SK-N-SH (cell line): Measurements from ENCODE around the gene LRCOL1. TPM values are rescaled to one million over a fixed set of nuclear protein-coding genes. Genes with fewer than 3 reads are reported as not detected.

Experiments used
- CTCF ChIA-PET: fragments of 300-600, 350-600 bp; formaldehyde crosslinking; extraction: SDS; loops from one replicate; lab custom pipeline; 2021; lab: Yijun Ruan, JAX
- POLR2A ChIA-PET: fragments of 350-600 bp; sonication (Branson Sonifier 250); formaldehyde crosslinking; extraction: SDS; loops from one replicate; lab custom pipeline; 2020; ENCODE audit warnings: antibody characterized with exemption, inconsistent platforms; lab: Yijun Ruan, JAX
- DNase-seq: peaks from one replicate; pipeline ENCODE4 v3.0.0; 2012
- H2AFZ ChIP-seq: fragments of 200-600 bp; sonication (generic); 2 replicates; pipeline ENCODE4 v1.8.1; 2016; ENCODE audit warnings: antibody characterized with exemption, mild to moderate bottlenecking, low read depth
- H3F3A ChIP-seq: fragments of 200-600 bp; sonication (generic); replicated peaks from 2 replicates; pipeline ENCODE3; 2016; ENCODE audit warnings: antibody characterized with exemption, mild to moderate bottlenecking; ENCODE audit not compliant: insufficient read depth
- H3K27ac ChIP-seq, 2 experiments: fragments of 200-500 bp in 1 of 2; fragments of 200-600 bp in 1 of 2; sonication (Bioruptor generic) in 1 of 2; sonication (generic), shearing (Covaris generic) in 1 of 2; 2 replicates each; pipeline versions ENCODE4 v1.5.1 to v1.6.1; 2014 to 2016; ENCODE audit warnings: low read depth in 2 of 2, inconsistent platforms in 1 of 2, low read length in 1 of 2, mild to moderate bottlenecking in 1 of 2, mixed read lengths in 1 of 2
- H3K27me3 ChIP-seq: fragments of 200-600 bp; sonication (generic), shearing (Covaris generic); 2 replicates; pipeline ENCODE4 v1.6.1; 2016; ENCODE audit warnings: mixed run types; ENCODE audit not compliant: insufficient read depth
- H3K36me3 ChIP-seq, 2 experiments: fragments of 200-500 bp in 1 of 2; fragments of 200-600 bp in 1 of 2; sonication (Bioruptor generic) in 1 of 2; sonication (generic) in 1 of 2; replicated peaks in 1 of 2; 2 replicates each; pipeline versions ENCODE3 to v1.5.1; 2014 to 2016; ENCODE audit warnings: low read length in 1 of 2, mild to moderate bottlenecking in 1 of 2; ENCODE audit not compliant: insufficient read depth in 2 of 2, control insufficient read depth in 1 of 2
- H3K4me1 ChIP-seq, 2 experiments: fragments of 200-500 bp in 1 of 2; fragments of 200-600 bp in 1 of 2; sonication (Bioruptor generic) in 1 of 2; sonication (generic), shearing (Covaris generic) in 1 of 2; 2 replicates each; pipeline versions ENCODE4 v1.5.1 to v1.6.1; 2014 to 2016; ENCODE audit warnings: low read depth in 1 of 2, low read length in 1 of 2, mixed run types in 1 of 2; ENCODE audit not compliant: insufficient read depth in 2 of 2, control insufficient read depth in 1 of 2
- H3K4me2 ChIP-seq: fragments of 200-600 bp; sonication (generic), shearing (Covaris generic); 2 replicates; pipeline ENCODE4 v1.6.1; 2017; ENCODE audit warnings: mixed run types
- H3K4me3 ChIP-seq, 2 experiments: fragments of 200-500 bp in 1 of 2; fragments of 200-600 bp in 1 of 2; sonication (Bioruptor generic) in 1 of 2; sonication (generic), shearing (Covaris generic) in 1 of 2; 2 replicates each; pipeline versions ENCODE4 v1.5.1 to v1.8.1; 2014 to 2016; ENCODE audit warnings: low read depth in 2 of 2, inconsistent platforms in 1 of 2, low read length in 1 of 2, mild to moderate bottlenecking in 1 of 2, mixed read lengths in 1 of 2, moderate library complexity in 1 of 2
- H3K79me2 ChIP-seq: fragments of 200-600 bp; sonication (generic); 2 replicates; pipeline ENCODE4 v1.8.1; 2017; ENCODE audit warnings: mild to moderate bottlenecking; ENCODE audit not compliant: insufficient read depth
- H3K9ac ChIP-seq: fragments of 200-600 bp; sonication (generic); 2 replicates; pipeline ENCODE4 v1.6.1; 2017; ENCODE audit warnings: mixed run types
- H3K9me2 ChIP-seq: fragments of 200-600 bp; sonication (generic); 2 replicates; pipeline ENCODE4 v1.6.1; 2017; ENCODE audit warnings: mixed run types
- H3K9me3 ChIP-seq: fragments of 200-600 bp; sonication (generic); 2 replicates; pipeline ENCODE4 v1.6.1; 2017; ENCODE audit warnings: mixed run types, mild to moderate bottlenecking, moderate library complexity
- H4K20me1 ChIP-seq: fragments of 200-600 bp; sonication (generic); 2 replicates; pipeline ENCODE4 v1.6.1; 2017; ENCODE audit warnings: mild to moderate bottlenecking, mixed run types; ENCODE audit not compliant: insufficient read depth
- EP300 ChIP-seq, 2 experiments: IDR thresholded peaks; 2 replicates each; pipeline versions ENCODE4 v1.4.0 to v1.6.1; 2012; ENCODE audit warnings: borderline replicate concordance in 1 of 2, low read depth in 1 of 2, low read length in 1 of 2
- EZH2phosphoT487 ChIP-seq: fragments of 200-600 bp; sonication (generic); IDR thresholded peaks from 2 replicates; pipeline ENCODE4 v1.6.1; 2017; ENCODE audit warnings: low read depth, mixed run types, mild to moderate bottlenecking, antibody characterized with exemption, moderate library complexity, borderline replicate concordance
- FOSL2 ChIP-seq: IDR thresholded peaks from 2 replicates; pipeline ENCODE4 v1.4.0; 2012; ENCODE audit warnings: low read depth, mild to moderate bottlenecking, moderate library complexity, borderline replicate concordance
- FOXM1 ChIP-seq: IDR thresholded peaks from 2 replicates; pipeline ENCODE4 v1.4.0; 2012; ENCODE audit warnings: low read depth, mild to moderate bottlenecking
- GABPA ChIP-seq: IDR thresholded peaks from 2 replicates; pipeline ENCODE4 v1.4.0; 2012; ENCODE audit warnings: low read depth, mild to moderate bottlenecking
- GATA2 ChIP-seq: sonication (generic); formaldehyde crosslinking; IDR thresholded peaks from 2 replicates; pipeline ENCODE4 v1.5.0; 2020; ENCODE audit warnings: mild to moderate bottlenecking, missing genetic modification reagents
- MXI1 ChIP-seq: IDR thresholded peaks from 2 replicates; pipeline ENCODE4 v1.6.1; 2012; ENCODE audit warnings: mild to moderate bottlenecking, low read depth, low read length, improper control_type of control experiment
- NFIC ChIP-seq: IDR thresholded peaks from 2 replicates; pipeline ENCODE4 v1.4.0; 2012; ENCODE audit warnings: borderline replicate concordance
- NRF1 ChIP-seq: IDR thresholded peaks from 2 replicates; pipeline ENCODE4 v1.6.1; 2012; ENCODE audit warnings: low read depth, mild to moderate bottlenecking, low read length
- PBX3 ChIP-seq: IDR thresholded peaks from 2 replicates; pipeline ENCODE4; 2012
- POLR2AphosphoS5 ChIP-seq: IDR thresholded peaks from 2 replicates; pipeline ENCODE4 v1.6.1; 2012; ENCODE audit warnings: low read depth, low read length
- RFX5 ChIP-seq: IDR thresholded peaks from 2 replicates; pipeline ENCODE4 v1.6.1; 2012; ENCODE audit warnings: mild to moderate bottlenecking, improper control_type of control experiment, low read length
- RXRA ChIP-seq: IDR thresholded peaks from 2 replicates; pipeline ENCODE4 v1.4.0; 2012; ENCODE audit warnings: low read depth, mild to moderate bottlenecking, borderline replicate concordance
- SIN3A ChIP-seq: IDR thresholded peaks from 2 replicates; pipeline ENCODE4 v1.6.1; 2012; ENCODE audit warnings: low read depth, mild to moderate bottlenecking, low read length, moderate library complexity, borderline replicate concordance
- TEAD4 ChIP-seq: IDR thresholded peaks from 2 replicates; pipeline ENCODE4 v1.4.0; 2012; ENCODE audit warnings: mild to moderate bottlenecking, borderline replicate concordance; ENCODE audit not compliant: insufficient read depth
- YY1 ChIP-seq: IDR thresholded peaks from 2 replicates; pipeline ENCODE4 v1.4.0; 2012; ENCODE audit warnings: low read depth, mild to moderate bottlenecking
- WGBS: methylation state at CpG from one replicate; pipeline ENCODE4 v1.1.6; 2017; ENCODE audit warnings: low lambda C conversion rate; 5-methylcytosine and 5-hydroxymethylcytosine counted together
- polyA plus RNA-seq, 3 experiments: library from polyadenylated mRNA; depleted of rRNA; stranded (reverse); fragments of >200 nt; gene quantifications; 2 replicates each; pipeline ENCODE4 v1.2.3, GENCODE V29; 2012
- TF ChIP-seq, protein P1 (sequence below): fragments of 150-350 bp; IDR thresholded peaks from 2 replicates; pipeline ENCODE4 v1.6.1; 2016; ENCODE audit warnings: mild to moderate bottlenecking, low read depth, low read length
- TF ChIP-seq, protein P2 (sequence below): IDR thresholded peaks from 2 replicates; pipeline ENCODE4 v1.4.0; 2012; ENCODE audit warnings: low read depth
- TF ChIP-seq, protein P3 (sequence below): fragments of 200-600 bp; sonication (generic); IDR thresholded peaks from 2 replicates; pipeline ENCODE4 v1.6.1; 2017; ENCODE audit warnings: antibody characterized with exemption, mild to moderate bottlenecking, moderate library complexity

The LRCOL1 gene
- polyA plus RNA-seq, 1 of the 3 experiments (the other 2 are of a cell fraction) = 1.1 TPM

- Histone ChIP-seq H3K27me3 (peaks cover 74% of the 10 kb centered on the region), H3K9me2 (no peaks in the 10 kb centered on the region), H3K9me3 (no peaks in the 10 kb centered on the region), H2AFZ (no peak overlapping the region), H3K79me2 (no peaks in the 10 kb centered on the region), H3K9ac (no peak overlapping the region), H3K4me2 (no peak overlapping the region), H3F3A (peaks cover 6% of the 10 kb centered on the region), H3K36me3 (no peaks in the 10 kb centered on the region), H3K27ac (no peak overlapping the region), H4K20me1 (no peaks in the 10 kb centered on the region), H3K4me3 (no peak overlapping the region), H3K4me1 (peaks cover 0 to 22% of the 10 kb centered on the region in 2 experiments; a peak in 1 of 4 replicates)
- DNase-seq = no peak
- ChIA-PET CTCF (interaction anchor here (1.2 to 7.4 kb wide), 4 partner anchors 7 to 189 kb away, joined by 3 to 122 read pairs (median 8); partner anchors contain the start of gene LRCOL1), POLR2A (no interaction called here)
- TF ChIP-seq FOSL2 (no peak), RFX5 (no peak), YY1 (no peak), TEAD4 (no peak), NFIC (no peak), NRF1 (no peak), SIN3A (no peak), POLR2AphosphoS5 (no peak), FOXM1 (no peak), PBX3 (no peak), GABPA (no peak), RXRA (no peak), EZH2phosphoT487 (no peak), GATA2 (CRISPR knock-in tag) (no peak), EP300 (IDR thresholded peaks at IDR 0.05; ENCODE audit: borderline replicate concordance in 1 of 2, low read depth in 1 of 2, low read length in 1 of 2) (no peak), MXI1 (no peak)
- TF ChIP-seq, protein P1, sequence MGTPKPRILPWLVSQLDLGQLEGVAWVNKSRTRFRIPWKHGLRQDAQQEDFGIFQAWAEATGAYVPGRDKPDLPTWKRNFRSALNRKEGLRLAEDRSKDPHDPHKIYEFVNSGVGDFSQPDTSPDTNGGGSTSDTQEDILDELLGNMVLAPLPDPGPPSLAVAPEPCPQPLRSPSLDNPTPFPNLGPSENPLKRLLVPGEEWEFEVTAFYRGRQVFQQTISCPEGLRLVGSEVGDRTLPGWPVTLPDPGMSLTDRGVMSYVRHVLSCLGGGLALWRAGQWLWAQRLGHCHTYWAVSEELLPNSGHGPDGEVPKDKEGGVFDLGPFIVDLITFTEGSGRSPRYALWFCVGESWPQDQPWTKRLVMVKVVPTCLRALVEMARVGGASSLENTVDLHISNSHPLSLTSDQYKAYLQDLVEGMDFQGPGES = no peak
- TF ChIP-seq, protein P2, sequence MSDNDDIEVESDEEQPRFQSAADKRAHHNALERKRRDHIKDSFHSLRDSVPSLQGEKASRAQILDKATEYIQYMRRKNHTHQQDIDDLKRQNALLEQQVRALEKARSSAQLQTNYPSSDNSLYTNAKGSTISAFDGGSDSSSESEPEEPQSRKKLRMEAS = no peak
- TF ChIP-seq, protein P3, sequence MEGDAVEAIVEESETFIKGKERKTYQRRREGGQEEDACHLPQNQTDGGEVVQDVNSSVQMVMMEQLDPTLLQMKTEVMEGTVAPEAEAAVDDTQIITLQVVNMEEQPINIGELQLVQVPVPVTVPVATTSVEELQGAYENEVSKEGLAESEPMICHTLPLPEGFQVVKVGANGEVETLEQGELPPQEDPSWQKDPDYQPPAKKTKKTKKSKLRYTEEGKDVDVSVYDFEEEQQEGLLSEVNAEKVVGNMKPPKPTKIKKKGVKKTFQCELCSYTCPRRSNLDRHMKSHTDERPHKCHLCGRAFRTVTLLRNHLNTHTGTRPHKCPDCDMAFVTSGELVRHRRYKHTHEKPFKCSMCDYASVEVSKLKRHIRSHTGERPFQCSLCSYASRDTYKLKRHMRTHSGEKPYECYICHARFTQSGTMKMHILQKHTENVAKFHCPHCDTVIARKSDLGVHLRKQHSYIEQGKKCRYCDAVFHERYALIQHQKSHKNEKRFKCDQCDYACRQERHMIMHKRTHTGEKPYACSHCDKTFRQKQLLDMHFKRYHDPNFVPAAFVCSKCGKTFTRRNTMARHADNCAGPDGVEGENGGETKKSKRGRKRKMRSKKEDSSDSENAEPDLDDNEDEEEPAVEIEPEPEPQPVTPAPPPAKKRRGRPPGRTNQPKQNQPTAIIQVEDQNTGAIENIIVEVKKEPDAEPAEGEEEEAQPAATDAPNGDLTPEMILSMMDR = no peak
- WGBS = 53% methylated on average over 12 of the region's 16 CpGs
These were observed 5.5 kb downstream of the LRCOL1 start for GRCh38 chr12:132604668-132605441.
